Measurements from ENCODE around the gene PATZ1.

Gene PATZ1

DNA sequence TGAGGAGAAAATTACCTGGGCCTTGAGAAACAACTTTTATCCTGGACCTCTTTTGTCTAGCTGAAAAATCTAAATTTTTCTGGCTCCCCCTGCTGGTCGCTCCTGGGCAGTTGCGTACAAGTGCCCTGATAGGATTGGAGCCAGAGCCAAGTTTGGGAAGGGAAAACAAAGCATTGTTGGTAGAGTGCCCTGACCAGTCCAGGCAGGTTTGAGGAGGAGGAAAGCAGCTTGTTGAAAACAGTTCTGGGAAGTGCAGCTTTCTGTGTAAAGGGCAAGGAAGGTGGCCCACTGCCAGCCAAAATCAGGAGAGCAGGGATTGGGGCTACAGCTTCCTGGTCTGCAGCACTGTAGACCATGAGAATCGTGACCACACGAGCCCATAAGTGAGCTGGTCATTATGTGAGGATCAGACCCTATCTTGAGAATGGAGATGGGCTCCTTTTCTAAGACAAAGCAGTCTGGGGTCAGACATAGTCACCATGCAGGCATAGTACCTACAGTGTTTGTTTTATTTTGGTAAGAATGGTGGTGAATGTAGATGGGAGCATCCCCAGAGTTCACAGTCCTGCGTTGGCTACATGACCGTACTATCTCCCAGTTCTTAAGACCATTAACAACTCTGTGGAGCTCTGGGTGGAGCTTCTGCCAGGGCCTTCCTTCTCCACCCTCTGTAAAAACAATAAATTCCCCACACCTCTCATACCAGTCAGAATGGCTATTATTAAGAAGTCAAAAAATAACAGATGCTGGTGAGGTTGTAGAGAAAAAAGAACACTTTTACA lies 32.6 kb downstream of the PATZ1 start:
- peak; percentile 40 for DNase-seq (ENCODE audit: low read depth)

DNA sequence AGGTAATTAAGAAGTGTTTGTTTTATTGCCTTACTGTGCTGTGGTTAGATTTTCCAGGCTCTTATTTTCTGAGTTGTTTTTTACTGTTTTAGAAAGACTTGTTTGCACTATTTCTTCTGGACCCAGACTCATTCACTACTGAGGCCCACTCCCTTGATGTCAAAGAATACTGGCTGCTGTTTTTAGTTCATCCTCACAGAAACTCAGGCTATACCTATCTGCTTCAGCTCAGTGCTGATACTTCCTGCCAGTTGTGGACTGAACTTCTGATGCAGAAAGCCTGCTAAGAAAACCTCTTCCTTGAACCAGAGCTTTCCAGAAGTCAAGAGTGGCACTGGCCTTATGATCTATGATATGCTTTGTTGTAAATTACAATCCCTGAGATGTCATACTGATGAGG lies 38.0 kb downstream of the PATZ1 start:
- DNase-seq (ENCODE audit: low read depth) = no peak

DNA sequence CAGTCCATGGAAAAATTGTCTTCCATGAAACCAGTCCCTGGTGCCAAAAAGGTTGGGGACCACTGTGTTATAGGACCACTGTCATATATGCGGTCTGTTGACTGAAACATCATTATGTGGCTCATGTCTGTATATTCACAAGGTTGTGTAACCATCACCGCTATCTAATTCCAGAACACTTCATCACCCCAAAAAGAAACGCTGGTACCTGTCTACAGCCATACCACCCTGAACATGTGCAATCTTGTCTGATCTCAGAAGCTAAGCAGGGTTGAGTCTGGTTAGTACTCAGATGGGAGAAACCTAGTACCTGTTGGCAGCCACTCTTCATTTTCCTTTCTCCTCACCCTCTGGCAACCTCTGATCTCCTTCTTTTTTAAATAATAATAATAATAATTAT lies 41.0 kb downstream of the PATZ1 start:
- no peak for DNase-seq (ENCODE audit: low read depth)

DNA sequence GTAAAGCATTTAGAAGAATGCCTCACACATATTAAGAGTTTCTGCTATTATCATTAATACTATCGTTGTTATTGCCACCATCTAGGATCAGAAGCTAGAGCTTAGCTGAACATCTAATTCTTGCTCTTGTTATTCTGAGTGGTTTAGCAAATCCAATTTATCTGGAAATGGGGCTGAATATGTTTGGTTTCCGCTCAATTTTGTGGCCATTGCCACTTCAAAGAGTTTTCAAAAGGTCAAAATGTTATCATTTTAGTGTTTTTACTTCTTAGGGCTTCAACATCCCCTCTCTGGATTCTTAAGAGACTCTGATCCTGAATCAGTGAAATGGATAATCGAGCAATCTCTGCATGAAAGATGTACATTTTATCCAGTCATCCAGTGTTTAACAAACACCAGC lies 43.6 kb downstream of the PATZ1 start:
- no peak for DNase-seq (ENCODE audit: low read depth)

DNA sequence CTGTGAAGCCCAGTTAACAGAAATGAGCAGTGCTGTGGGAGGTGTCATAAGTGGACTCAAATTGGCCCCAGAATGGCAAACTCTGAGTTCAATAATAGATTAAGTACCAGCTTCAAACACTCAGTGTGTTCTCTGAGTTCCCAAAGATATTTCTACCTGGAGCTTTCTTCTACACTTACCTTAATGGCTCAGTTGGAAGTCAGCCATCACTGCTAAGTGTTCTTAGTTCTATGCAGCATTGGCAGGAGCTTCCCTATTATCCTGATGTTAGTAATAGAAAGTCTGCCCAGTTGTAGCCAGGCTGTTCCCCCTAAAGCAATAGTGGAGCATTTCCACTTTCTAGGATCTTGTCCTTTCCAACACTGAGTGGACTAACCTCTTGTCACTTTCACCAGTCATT lies 44.1 kb downstream of the PATZ1 start:
- DNase-seq (ENCODE audit: low read depth) = no peak

DNA sequence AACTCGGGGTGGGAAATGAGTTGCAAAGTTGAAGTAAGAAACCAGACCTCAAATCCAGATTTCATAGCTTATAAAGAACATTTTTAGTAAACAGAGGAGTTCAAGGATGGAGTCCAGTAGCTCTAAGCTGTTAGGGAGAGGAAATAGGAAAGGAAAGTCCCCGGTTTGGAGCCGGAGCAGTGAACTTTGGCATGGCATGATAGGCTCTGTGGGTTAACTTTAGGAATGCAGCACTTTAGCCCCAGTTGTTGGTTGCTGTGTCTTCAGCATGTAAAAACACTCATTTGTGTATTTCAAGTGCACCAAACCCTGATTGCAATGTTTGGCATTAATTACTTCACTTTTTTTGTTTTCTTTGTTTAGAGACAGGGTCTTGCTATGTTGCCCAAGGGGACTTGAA lies 45.2 kb downstream of the PATZ1 start:
- no peak for DNase-seq (ENCODE audit: low read depth)

DNA sequence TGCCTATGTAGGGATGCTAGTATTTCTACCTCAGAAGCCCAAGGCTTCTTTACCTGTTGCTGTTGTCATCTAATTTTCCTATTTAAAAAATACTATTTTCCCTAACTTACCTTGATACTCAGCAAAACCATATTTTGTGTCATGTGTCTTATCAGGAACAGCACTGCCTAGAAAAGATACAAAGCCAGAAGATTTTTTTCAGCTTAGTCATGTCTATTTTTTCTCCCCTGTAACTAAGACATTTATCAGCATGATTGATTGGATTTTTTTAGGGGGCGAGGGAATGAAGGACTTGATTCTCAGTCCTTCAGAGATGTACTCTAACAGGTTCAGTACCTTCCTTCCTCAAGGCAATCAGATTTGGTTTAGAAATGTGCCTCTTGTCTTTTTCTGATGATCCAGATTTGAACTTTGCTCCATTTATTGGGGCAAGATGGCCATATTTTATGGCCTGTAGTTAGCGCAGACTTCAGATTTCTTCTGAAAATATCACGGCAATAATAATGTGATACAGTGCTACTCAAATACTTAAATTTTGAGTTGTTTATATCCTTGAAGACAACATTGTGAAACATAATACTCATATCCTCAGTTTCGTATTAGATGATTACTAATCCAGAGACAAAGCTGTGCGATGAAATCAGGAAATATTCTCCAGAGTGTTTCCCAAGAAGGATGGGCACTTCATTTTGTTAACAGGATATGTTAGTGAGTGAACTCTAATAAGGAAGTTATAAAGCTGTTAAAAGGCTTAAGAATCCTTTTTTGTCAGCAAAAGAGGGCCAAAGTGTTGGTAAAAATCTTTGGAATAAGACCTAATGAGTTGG lies 50.1 kb downstream of the PATZ1 start:
- DNase-seq (ENCODE audit: low read depth) = no peak

DNA sequence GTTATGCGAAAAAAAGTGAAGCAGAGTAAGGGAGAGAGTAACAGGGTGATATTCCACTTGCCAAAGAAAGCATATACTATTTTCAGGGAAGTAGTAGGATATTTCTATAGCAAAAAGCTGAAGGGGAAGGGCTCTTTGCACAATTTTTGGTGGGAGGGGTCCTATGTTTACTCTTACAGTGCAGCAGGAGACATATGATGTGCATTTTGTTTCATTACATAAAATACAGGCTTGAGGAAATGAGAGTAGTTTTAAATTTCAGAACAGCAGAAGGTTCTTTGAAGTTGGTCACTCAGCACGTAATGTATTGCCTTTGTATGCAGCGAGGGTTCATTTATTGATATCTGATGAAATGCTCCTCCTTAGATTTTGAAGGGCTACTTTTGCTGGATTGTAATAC lies 50.8 kb downstream of the PATZ1 start:
- no peak for DNase-seq (ENCODE audit: low read depth)

DNA sequence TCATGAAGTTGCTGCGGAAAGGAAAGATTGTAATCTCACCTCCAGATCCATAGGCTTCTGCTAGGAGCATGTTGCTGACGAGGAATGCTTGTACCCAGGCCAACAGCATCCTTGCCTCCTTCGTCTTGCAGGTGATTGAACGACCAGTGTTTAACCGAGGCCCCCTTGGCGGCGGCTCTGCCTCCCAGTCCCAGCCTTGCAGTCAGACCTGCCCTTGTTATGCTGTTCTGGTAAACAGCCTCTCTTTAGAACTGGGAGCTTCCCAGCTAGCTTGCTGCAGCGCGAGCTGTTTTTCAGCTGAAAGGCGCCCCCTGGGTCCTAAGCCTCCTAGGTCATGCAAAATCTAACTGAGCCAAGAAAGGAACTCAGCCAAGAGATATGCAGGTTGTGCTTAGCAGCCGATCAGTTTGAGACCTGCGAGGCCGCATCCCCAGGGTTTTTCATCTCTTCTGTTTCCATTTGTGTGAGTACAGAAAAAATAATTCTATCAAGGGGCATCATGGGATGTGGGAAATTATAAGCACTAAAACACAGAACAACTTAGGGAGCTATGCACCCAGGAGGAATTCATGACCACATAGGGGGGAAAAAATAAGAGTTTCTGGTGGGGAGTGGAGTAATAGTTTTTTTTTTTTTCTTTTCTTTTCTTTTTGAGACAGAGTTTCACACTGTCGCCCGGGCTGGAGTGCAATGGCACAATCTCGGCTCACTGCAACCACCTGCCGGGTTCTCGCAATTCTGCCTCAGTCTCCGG lies 53.7 kb downstream of the PATZ1 start, which contains the start of gene PIK3IP1:
PIK3IP1 (minus strand) TSS at position 253 of the 754 bp plus-strand sequence; CDS start at position 109, 144 bp downstream.
- peak; percentile 76 for DNase-seq (ENCODE audit: low read depth)

DNA sequence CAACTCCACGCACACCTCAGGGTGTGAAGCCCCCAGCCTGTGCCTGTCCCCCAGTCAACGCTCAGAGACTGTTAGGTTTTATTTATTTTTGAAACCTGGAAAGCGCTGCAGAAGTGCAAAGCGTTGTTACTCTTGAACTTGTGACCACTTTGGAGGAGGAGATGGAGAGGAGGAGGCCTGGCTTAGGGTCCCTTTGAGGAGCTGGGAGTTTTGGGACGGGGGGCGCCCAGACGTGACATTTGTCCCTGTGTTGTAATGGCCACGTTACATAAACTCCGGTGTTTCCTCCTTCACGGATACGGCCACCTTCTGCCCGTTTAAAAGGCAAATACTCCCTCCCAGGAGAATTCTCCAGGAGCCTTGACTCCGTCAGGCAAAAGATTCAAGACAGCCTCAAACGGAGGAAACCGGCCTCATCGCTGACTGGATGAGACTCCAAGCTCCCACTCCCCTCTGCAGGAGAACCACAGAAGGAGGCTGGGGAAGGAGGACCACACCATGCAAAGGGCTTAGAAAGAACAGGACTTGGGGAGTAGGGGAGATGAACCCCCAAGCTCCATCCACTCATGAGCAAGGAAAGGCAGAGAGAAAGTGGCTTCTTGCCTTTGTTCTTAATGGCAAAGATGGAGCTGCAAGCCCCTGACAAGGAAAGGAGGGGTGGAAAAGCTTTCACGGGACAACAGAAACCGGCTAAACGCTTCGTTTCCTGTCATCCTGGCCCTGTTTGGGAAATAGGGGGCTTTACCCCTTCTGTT lies 54.5 kb downstream of the PATZ1 start:
- DNase-seq (ENCODE audit: low read depth) = no peak

DNA sequence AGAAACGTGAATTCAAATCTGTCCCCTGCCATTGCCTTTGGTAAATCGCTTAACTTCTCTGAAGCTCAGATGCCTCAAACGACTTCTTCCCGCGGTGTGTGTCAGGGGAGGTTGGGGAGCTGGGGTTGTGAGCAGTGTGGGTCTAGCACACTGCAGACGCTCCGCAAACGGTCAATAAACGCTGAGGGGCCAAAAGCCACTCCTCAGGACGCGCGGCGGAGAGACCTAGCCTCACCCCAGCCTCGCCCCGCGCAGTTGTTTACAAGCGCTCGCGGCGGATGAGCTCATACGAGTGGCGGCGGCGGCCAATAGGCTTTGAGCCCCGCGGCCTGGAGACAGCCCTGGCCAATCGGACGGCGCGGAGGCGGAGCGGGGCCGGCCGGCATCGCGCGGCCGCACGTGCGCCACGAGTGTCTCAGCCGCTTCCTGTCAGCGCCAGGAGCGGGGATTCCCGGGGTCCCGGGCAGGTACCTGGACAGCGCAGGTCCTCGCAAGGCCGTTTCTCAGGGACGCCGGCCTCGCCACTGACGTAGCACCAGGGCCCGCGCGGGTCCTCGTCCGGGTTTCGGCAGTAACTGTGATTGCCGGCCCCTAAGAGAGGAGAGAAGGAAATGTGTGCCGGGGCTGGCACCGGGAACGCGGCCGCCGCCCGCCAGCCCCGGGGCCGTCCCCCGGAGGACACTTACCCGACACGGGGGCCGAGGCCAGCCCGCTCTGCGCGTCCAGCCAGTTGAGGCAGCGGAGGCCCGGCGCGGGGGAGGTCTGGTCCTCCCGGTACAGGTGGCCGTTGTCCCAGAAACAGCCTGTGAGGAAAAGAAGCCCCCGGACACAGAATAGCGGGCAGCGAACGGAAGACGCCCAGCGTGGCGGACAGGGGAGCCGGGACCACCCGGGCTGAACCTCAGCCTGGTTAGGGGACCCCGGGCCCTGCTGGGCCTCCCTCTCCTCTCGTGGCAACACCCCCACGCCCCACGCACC lies 55.4 kb downstream of the PATZ1 start:
- DNase-seq (ENCODE audit: low read depth) = peak; percentile 92

DNA sequence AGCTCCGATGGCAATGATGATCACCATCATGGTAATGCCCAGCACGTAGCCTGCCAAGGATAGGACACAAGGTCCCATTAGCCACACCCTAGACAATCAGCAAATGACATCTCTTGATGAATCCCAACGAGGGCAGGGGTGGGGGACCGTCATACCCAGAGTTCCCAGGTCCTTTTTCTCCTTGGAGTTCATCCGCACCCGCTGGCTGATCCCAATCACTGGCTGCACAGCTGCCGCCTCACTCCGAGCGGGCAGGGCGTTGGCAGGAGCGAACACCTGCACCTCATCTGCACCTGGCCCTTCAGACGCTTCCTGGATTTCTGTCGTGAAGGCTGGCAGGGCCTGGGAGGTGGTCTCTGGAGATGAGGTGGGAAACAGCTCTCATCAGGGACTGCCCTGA lies 56.8 kb downstream of the PATZ1 start:
- DNase-seq (ENCODE audit: low read depth) = no peak

DNA sequence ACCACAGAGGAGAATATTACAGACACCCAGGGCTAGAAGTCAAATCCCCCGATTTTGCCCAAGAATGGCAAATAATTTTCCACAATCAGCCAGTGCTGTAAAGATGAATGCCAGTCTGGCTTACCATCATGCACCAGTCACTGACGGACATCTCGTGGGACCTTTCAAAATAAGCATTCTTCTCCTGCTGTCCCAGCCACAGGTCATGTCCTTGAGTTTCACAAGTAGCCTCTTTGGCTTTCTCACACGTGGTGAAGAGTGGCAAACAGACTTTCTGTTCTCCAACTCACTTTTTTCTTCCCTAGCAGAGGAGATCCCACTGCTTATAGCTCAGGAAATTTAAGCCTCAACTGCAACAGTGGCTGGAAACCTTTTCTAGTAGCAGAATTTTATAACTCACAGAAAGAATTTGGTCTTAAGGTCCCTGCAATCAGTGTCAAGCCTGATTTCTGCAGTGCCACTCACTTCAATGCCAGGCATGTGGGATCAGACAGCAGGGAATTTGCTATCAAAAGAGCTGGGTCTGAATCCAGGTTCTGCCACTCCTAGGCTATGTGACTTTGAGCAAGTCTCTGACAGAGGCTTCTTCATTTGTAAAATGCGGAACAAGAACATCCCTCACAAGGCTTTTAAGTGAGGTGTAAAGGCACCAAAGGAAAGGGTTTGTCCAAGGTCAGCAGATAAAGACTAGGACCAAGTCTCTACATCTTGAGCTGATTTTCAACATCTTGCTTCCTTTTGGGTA lies 57.5 kb downstream of the PATZ1 start:
- no peak for DNase-seq (ENCODE audit: low read depth)

DNA sequence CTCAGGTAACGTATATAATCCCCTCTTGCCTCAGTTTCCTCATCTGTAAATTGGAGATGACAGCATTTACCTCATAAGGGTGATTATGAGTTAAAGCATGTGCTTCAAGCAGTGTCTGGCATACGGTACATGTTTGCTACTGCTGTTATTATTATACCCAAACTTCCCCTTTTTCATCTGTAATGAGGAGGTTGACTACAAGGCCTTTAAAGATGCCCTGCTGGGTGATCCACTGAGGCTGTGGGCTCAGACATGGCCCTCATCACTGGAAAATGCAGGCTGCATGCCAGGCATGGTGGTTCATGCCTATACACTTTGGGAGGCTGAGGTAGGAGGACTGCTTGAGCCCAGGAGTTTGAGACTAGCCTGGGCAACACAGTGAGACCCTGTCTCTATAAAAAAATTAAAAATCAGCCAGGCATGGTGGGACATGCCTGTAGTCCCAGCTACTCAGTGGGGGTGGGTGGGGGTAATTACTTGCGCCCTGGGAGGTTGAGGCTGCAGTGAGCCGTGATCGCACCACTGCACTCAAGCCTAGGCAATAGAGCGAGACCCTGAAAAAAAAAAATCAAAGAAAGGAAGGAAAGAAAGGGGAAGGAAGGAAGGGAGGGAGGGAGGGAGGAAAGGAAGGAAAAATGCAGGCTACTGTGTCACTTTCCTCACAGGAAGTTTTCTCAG lies 58.2 kb downstream of the PATZ1 start:
- DNase-seq (ENCODE audit: low read depth) = no peak

DNA sequence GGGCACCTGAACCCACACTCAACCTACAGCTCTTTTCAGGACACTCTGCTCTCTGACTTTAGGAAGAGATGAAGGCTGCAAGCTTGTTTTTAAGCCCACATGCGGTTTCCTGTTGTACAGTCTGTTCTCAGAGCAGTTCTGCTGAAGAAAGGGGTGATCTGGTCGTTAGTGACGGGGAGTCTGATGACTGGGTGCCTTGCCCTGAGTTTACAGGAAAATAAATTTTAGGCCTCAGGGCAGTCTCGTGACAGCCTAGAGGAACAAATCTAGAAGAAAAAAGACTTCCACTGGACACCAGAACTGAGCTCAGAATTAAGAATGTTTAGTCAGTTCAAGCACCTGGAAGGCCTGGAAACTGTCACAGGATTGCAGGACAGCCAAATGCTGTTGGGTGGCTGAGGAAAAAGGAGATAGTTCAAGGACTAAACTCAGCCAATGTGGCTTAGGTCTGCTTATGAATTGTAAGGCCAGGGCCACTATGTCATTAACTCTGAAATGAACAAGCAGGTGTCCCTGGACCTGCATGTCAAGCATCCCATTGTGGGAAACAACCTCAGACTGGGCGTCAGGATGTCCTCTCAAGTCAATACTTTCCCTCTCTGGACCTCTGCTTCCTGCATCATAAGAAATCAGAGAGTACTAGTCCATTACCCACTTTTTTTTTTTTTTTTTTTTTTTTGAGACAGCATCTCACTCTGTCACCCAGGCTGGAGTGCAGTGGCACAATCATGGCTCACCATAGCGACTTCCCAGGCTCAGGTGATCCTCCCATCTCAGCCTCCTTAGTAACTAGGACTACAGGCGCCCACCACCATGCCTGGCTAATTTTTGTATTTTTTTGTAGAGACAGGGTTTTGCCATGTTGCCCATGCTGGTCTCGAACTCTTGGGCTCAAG lies 59.5 kb downstream of the PATZ1 start:
- DNase-seq (ENCODE audit: low read depth) = peak; percentile 38

DNA sequence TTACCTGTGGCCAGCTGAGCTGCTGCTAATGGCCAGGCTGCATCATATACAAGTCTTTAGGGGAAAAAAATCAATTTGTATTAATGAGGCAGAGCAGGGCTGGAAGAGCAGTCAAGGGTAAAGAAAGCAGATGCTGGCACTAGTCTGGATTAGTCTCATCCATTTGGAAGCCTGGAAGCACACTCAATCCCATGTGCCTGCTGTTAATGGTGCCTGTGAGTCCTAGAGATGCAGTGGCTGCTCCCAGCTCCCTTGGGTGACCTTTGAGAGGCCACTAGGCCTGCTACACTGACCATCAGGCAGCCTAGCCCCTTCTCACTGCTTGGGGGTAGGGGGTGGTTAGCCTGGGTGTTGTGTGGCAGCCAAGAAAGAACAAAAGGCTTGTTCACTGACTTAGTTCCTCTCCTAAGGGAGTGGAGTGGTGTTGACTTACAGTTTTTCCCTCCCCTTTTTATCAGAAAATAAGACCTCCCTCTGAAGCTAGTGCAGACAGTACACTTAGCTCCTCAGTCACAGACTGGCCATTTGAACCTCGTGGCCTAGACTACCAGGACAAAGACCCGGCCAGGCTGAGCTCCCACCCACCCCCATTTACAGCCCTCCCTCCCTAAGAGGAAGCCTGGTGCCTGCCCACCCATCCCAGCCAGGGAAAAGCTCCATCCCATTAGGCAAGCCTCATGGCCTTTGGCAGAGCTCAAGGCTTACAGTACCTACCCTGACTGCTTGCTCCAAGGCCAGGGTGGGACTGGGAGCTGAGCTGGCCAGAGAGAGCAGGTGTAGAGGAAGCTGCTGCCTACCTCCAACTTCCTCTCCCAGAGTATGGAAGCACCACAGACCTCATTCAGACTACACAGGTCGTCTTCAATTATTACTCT lies 61.6 kb downstream of the PATZ1 start:
- DNase-seq (ENCODE audit: low read depth) = no peak

DNA sequence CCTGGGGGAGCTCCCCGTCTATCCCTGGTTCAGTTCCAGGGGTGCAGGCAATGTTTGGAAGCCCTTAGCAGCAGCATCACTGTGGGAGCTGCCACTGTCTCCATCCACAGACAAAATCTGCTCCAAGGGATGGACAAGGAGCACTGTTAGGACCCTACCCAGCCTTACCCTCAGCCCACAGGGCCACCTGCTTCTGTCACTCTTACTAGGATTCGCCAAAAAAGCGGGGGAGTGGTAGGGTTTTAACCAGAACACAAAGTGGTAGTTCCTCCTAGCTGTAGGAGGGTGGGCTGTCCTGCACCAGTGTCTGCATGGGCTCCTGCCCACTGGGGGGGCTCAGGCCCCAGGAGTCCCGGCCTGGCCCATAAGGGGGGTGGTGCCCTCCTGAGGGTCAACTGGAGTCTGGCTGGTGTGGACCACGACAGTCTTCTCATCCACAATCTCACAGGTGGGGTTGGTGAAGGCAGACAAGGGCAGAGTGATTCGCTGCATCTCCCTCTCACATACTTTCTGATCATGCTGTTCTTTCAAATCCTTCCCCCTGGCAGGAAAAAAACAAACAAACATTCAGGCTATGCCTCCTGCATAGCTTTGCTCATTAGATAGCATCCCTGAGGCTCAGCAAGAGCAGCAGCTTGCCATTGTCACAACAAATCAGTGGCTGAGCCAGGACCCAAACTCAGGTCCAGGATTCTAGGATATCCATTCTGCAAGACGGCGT lies 63.2 kb downstream of the PATZ1 start:
- DNase-seq (ENCODE audit: low read depth) = no peak

Data from activated T-cell treated with anti-CD3 and anti-CD28 coated beads for 48 hours (primary cell).